Stimulated activated CD8-positive, alpha-beta memory T cell treated with anti-CD3 and anti-CD28 coated beads, Interleukin-12 subunit alpha, Interleukin-12 subunit beta, amount 100 ng/mL, for 1 hour (primary cell): ENCODE results near the gene TNNT2.
A peak's percentile ranks its signal among the peaks of the same experiment; 100 is the strongest.

Experiments used
- DNase-seq: peaks from one replicate; pipeline ENCODE4 v3.0.0-alpha.2; 2020; ENCODE audit warnings: low read depth

TNNT2 gene

GRCh38 chr1:201377611-201378092, at the start of gene TNNT2:
Gene TNNT2, minus strand, starts transcription at chr1:201377680. Its CDS starts 4,426 bp downstream, at chr1:201373254.
- DNase-seq: no peak

- no peak for DNase-seq
These were observed 49.2 kb upstream of the TNNT2 start for GRCh38 chr1:201426479-201427310.

GRCh38 chr1:201424146-201424545, 46.7 kb upstream of the TNNT2 start:
- no peak for DNase-seq

- DNase-seq: no peak
These were observed 46.2 kb upstream of the TNNT2 start for GRCh38 chr1:201423655-201424054.

- DNase-seq: no peak
These were observed 45.1 kb upstream of the TNNT2 start for GRCh38 chr1:201422436-201423030.

GRCh38 chr1:201422026-201422425, 44.5 kb upstream of the TNNT2 start:
- no peak for DNase-seq

- no peak for DNase-seq
These were observed 43.6 kb upstream of the TNNT2 start for GRCh38 chr1:201421041-201421440.

GRCh38 chr1:201420608-201421002, 43.1 kb upstream of the TNNT2 start:
- DNase-seq: no peak

GRCh38 chr1:201419746-201420607, 42.5 kb upstream of the TNNT2 start:
- DNase-seq: no peak

- no peak for DNase-seq
These were observed 41.8 kb upstream of the TNNT2 start for GRCh38 chr1:201419256-201419655.

GRCh38 chr1:201418461-201418860, 41.0 kb upstream of the TNNT2 start:
- no peak for DNase-seq

GRCh38 chr1:201414051-201414738, 36.7 kb upstream of the TNNT2 start:
- DNase-seq: no peak

GRCh38 chr1:201411292-201411691, 33.8 kb upstream of the TNNT2 start:
- DNase-seq: no peak

GRCh38 chr1:201409440-201409839, 32.0 kb upstream of the TNNT2 start:
- no peak for DNase-seq

- no peak for DNase-seq
These were observed 31.3 kb upstream of the TNNT2 start for GRCh38 chr1:201408834-201409200.

GRCh38 chr1:201408176-201408833, 30.8 kb upstream of the TNNT2 start:
- peak; percentile 32 for DNase-seq

GRCh38 chr1:201406831-201407406, 29.4 kb upstream of the TNNT2 start:
- DNase-seq: no peak

- DNase-seq: no peak
These were observed 28.0 kb upstream of the TNNT2 start for GRCh38 chr1:201405484-201405831.

- no peak for DNase-seq
These were observed 27.4 kb upstream of the TNNT2 start for GRCh38 chr1:201404722-201405483.

GRCh38 chr1:201404055-201404454, 26.6 kb upstream of the TNNT2 start:
- no peak for DNase-seq
